HL-60 (cell line): ENCODE results near the gene ACADS.

Source experiments
- DNase-seq, 2 experiments: peaks; one replicate each; pipeline ENCODE4 v3.0.0-alpha.2; 2010 to 2020; ENCODE audit warnings: low read depth in 1 of 2, low spot score in 1 of 2
- H3K27ac ChIP-seq: fragments of 250-450 bp; sonication (Bioruptor Pico); replicated peaks from 2 replicates; pipeline ENCODE4 v1.5.1; 2020; ENCODE audit warnings: mild to moderate bottlenecking, moderate library complexity
- H3K27me3 ChIP-seq: fragments of 250-450 bp; sonication (Bioruptor Pico); 2 replicates; pipeline ENCODE4 v1.5.1; 2021; ENCODE audit warnings: mild to moderate bottlenecking, moderate library complexity; ENCODE audit not compliant: insufficient read depth, poor library complexity, severe bottlenecking
- H3K4me3 ChIP-seq: replicated peaks from 2 replicates; pipeline ENCODE4 v1.5.1; 2011; ENCODE audit warnings: mild to moderate bottlenecking, control low read depth, low read length; ENCODE audit not compliant: insufficient read depth
- CTCF ChIP-seq: IDR thresholded peaks from one replicate; pipeline ENCODE4 v1.5.1; 2011; ENCODE audit warnings: low read length, control low read depth, inconsistent platforms; ENCODE audit not compliant: insufficient read depth
- GABPA ChIP-seq: IDR thresholded peaks from 2 replicates; pipeline ENCODE4 v1.6.1; 2012; ENCODE audit warnings: low read depth
- POLR2AphosphoS5 ChIP-seq: IDR thresholded peaks from 2 replicates; pipeline ENCODE4 v1.6.1; 2012; ENCODE audit warnings: low read depth
- REST ChIP-seq: IDR thresholded peaks from 2 replicates; pipeline ENCODE4 v1.6.1; 2012; ENCODE audit warnings: low read depth; ENCODE audit not compliant: insufficient replicate concordance
- SPI1 ChIP-seq: IDR thresholded peaks from 2 replicates; pipeline ENCODE4 v1.6.1; 2012; ENCODE audit warnings: low read depth, mild to moderate bottlenecking, borderline replicate concordance

Gene ACADS

GRCh38 chr12:120718055-120718454, 7.6 kb upstream of the ACADS start:
- Histone ChIP-seq H3K27ac (no peak overlapping the region), H3K27me3 (no peaks in the 10 kb centered on the region), H3K4me3 (no peak overlapping the region)
- no peak for DNase-seq
- TF ChIP-seq POLR2AphosphoS5 = no peak

- no peak for DNase-seq
- H3K27ac ChIP-seq = no peak overlapping the region
- H3K27me3 ChIP-seq = no peaks in the 10 kb centered on the region
- H3K4me3 ChIP-seq = no peak overlapping the region
- TF ChIP-seq POLR2AphosphoS5 = no peak
- no peak for TF ChIP-seq CTCF
- TF ChIP-seq GABPA = no peak
- no peak for TF ChIP-seq REST
- no peak for TF ChIP-seq SPI1
Observed at GRCh38 chr12:120719072-120719471, 6.6 kb upstream of the ACADS start.

- H3K4me3 ChIP-seq = no peak overlapping the region
- H3K27me3 ChIP-seq = no peaks in the 10 kb centered on the region
- peak overlapping the region; percentile 49 for H3K27ac ChIP-seq
- DNase-seq = peak in 1 of 2 experiments; percentile 48
- TF ChIP-seq CTCF = no peak
- TF ChIP-seq POLR2AphosphoS5 = no peak
- TF ChIP-seq SPI1 = no peak
- no peak for TF ChIP-seq GABPA
- TF ChIP-seq REST = no peak
Observed at GRCh38 chr12:120719496-120720233, 6.0 kb upstream of the ACADS start.

GRCh38 chr12:120720234-120720986, 5.2 kb upstream of the ACADS start:
- DNase-seq = peak in 1 of 2 experiments; percentile 53
- TF ChIP-seq POLR2AphosphoS5 (0 out of 2 replicates have a peak, but pooled peaks have one; percentile 14), CTCF (no peak), GABPA (no peak), REST (no peak)
- Histone ChIP-seq H3K27ac (peak overlapping the region; percentile 49), H3K27me3 (no peaks in the 10 kb centered on the region), H3K4me3 (no peak overlapping the region)
